8988T (cell line): ENCODE results near the gene CCDC70.
"Not testable (repeated sequence)": the region's sequence is repeated elsewhere in the genome, so short reads cannot be mapped to it uniquely, and the experiment has no call there.

Experiments used
- DNase-seq: peaks from one replicate; pipeline ENCODE4 v3.0.0; 2011

The CCDC70 gene

GRCh38 chr13:51865838-51866237, 4.1 kb downstream of the CCDC70 start:
- DNase-seq: no peak

- DNase-seq: no peak
Measured at GRCh38 chr13:51867062-51867461, 5.3 kb downstream of the CCDC70 start.

GRCh38 chr13:51869916-51870315, 8.1 kb downstream of the CCDC70 start:
- no peak for DNase-seq

- no peak for DNase-seq
Measured at GRCh38 chr13:51870616-51871015, 8.8 kb downstream of the CCDC70 start.

GRCh38 chr13:51873117-51873798, 11.5 kb downstream of the CCDC70 start:
- no peak for DNase-seq

- no peak for DNase-seq
Measured at GRCh38 chr13:51873837-51874236, 12.1 kb downstream of the CCDC70 start.

GRCh38 chr13:51874651-51875050, 12.9 kb downstream of the CCDC70 start:
- DNase-seq: no peak

- no peak for DNase-seq
Measured at GRCh38 chr13:51879133-51879532, 17.4 kb downstream of the CCDC70 start.

GRCh38 chr13:51881296-51881695, 19.5 kb downstream of the CCDC70 start:
- no peak for DNase-seq

- no peak for DNase-seq
Measured at GRCh38 chr13:51882570-51883225, 20.9 kb downstream of the CCDC70 start.

- DNase-seq: no peak
Measured at GRCh38 chr13:51883226-51883600, 21.4 kb downstream of the CCDC70 start.

GRCh38 chr13:51885651-51886050, 23.9 kb downstream of the CCDC70 start:
- DNase-seq: no peak

- DNase-seq: no peak
Measured at GRCh38 chr13:51887468-51887867, 25.7 kb downstream of the CCDC70 start.

GRCh38 chr13:51892657-51893056, 30.9 kb downstream of the CCDC70 start:
- no peak for DNase-seq

GRCh38 chr13:51894239-51894638, 32.5 kb downstream of the CCDC70 start:
- DNase-seq: no peak

GRCh38 chr13:51895906-51896888, 34.4 kb downstream of the CCDC70 start:
- peak; percentile 49 for DNase-seq

GRCh38 chr13:51900471-51900870, 38.7 kb downstream of the CCDC70 start:
- no peak for DNase-seq

- no peak for DNase-seq
Measured at GRCh38 chr13:51902776-51903175, 41.0 kb downstream of the CCDC70 start.

- no peak for DNase-seq
Measured at GRCh38 chr13:51905787-51906186, 44.0 kb downstream of the CCDC70 start.

- DNase-seq: no peak
Measured at GRCh38 chr13:51906581-51906980, 44.8 kb downstream of the CCDC70 start.

GRCh38 chr13:51907040-51907732, 45.4 kb downstream of the CCDC70 start:
- DNase-seq: no peak

- DNase-seq: not testable (repeated sequence)
Measured at GRCh38 chr13:51909265-51909664, 47.5 kb downstream of the CCDC70 start.

GRCh38 chr13:51910508-51910907, 48.7 kb downstream of the CCDC70 start:
- no peak for DNase-seq
